GM19468 (cell line): ENCODE results near the gene RHOT2.
"Not testable (repeated sequence)": the region's sequence is repeated elsewhere in the genome, so short reads cannot be mapped to it uniquely, and the experiment has no call there.

Source experiments
- ATAC-seq: cut with Tn5 transposase; IDR thresholded peaks from one replicate; pipeline ENCODE4 v1.9.1; 2021; ENCODE audit warnings: mild to moderate bottlenecking, moderate library complexity, moderate number of reproducible peaks; ENCODE audit not compliant: unreplicated experiment; ENCODE audit errors: extremely low read depth

Gene RHOT2

DNA sequence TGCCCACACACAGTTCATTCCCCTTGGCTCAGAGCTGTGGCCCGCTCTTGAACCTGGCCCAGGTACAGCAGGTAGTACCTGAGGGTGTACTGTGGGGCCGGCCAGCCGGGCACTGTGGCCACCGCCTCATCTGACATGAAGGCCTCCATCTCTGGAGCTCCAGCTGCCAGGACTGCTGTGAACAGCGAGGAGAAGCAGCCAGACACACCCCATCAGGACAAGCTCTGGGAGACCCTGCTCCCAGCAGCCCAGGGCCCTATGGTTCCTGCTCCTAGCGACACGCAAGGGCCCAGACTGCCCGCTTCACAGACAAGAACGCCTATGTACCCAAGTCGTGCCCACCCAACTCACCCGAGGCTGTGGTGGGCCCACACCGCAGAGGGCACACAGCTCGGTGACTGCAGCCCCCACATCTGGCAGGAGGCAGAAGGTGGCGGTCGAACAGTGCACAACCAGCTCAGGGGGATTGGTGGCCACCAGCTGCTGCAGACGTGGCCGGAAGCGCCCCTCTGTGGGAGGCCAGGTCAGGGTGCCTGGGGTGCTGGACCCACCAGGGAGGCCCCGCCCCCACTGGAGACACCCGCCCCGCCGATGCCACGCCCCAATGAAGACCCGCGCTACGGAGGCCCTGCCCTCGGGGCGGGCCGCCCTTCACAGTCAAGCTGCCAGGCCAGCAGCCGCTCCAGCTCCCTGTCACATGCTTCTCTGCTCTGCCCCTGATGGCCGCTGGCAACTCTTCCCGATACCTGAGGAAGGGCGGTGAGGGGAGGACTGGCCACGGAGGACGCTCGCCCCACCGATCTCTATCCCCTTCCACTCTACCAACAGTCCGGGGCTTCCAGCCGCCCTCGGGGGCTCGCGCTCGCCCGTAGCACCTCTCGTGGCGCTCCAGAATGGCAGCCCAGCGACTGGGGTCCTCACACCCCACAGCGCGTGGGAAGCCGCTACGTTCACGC, 11.2 kb downstream of the RHOT2 start:
- ATAC-seq = no peak

- ATAC-seq = no peak
These were observed 12.1 kb downstream of the RHOT2 start, which contains the start of gene STUB1 for GRCh38 chr16:679814-680624. STUB1 (plus strand) TSS chr16:680410; CDS start chr16:680526, 116 bp downstream.

- no peak for ATAC-seq
These were observed 12.7 kb downstream of the RHOT2 start for GRCh38 chr16:680625-680945.

DNA sequence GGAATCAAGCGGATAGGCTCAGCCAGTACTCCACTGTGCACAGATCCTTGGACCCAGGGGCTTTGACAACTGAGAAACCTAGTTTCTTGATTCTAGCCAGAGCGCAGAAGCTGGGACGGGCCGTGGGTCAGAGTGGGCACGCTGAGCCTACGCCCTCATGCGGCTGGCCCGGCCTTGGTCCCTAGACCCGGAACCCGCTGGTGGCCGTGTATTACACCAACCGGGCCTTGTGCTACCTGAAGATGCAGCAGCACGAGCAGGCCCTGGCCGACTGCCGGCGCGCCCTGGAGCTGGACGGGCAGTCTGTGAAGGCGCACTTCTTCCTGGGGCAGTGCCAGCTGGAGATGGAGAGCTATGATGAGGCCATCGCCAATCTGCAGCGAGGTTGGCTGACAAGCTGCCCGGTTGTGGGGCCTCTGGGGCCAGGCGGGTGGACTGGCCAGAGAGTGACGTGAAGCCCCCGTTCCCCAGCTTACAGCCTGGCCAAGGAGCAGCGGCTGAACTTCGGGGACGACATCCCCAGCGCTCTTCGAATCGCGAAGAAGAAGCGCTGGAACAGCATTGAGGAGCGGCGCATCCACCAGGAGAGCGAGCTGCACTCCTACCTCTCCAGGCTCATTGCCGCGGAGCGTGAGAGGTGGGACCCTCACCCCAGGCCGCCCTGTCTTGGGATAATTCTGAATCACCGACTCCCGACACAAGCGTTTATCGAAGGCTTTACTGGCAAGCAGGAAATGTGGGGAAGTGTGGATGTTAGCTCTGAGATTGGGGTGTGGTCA, 13.2 kb downstream of the RHOT2 start:
- no peak for ATAC-seq

DNA sequence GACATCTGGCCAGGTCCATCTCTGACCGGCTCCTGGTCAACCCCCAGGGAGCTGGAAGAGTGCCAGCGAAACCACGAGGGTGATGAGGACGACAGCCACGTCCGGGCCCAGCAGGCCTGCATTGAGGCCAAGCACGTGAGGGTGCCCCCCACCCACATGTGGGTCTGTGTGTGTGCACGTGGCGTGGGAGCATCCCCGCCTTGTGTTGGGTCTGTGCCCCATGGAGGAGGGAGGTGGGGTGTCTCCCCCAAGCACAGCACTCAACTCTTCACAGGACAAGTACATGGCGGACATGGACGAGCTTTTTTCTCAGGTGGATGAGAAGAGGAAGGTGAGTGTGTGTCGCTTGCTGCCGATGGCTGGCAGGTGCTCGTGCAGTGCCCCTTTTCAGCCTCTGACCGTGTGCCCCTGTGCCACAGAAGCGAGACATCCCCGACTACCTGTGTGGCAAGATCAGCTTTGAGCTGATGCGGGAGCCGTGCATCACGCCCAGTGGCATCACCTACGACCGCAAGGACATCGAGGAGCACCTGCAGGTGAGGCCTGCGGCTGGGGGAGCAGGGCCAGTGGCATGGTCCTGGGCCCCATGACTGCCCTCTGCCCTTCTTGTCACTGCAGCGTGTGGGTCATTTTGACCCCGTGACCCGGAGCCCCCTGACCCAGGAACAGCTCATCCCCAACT, 14.0 kb downstream of the RHOT2 start:
- ATAC-seq = no peak

- ATAC-seq = no peak
These were observed 14.8 kb downstream of the RHOT2 start for GRCh38 chr16:682493-683395.

DNA sequence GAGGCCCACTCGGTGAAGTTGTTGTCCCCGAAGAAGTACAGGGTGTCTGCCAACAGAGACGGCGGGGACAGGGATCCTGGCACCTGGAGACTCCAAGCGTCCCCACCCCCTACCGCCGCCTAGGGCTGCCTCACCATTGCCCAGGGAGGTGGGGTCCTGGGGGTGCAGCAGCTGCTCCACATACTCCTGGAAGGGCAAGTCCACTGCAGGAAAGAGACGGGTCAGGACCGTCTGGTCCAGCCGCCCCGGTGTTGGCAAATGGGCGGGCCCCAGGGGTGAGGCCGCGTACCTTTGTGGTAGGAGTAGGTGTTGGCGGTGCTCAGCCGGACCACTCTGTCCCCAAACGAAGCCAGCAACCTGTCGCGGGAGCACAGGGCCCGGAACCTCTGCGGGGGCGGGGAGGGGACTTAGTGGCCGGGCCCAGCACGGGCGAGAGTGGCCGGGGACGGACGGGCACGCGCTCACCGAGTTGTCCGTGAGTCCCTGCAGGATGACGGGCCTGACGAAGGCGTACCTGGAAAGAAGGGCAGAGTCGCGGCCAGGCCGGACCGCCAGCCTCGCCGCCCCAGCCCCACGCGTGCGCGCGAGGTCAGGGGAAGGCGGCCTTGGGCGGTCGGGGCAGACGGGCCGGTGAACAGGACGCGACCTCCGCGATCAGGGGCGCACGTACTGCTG, 15.6 kb downstream of the RHOT2 start:
- no peak for ATAC-seq

- peak; percentile 62 for ATAC-seq
These were observed 16.3 kb downstream of the RHOT2 start, which contains the start of gene JMJD8 for GRCh38 chr16:684071-684794. JMJD8 (minus strand) TSS chr16:684334; CDS start chr16:684319, 15 bp downstream.

- ATAC-seq = no peak
These were observed 17.2 kb downstream of the RHOT2 start for GRCh38 chr16:684961-685696.

DNA sequence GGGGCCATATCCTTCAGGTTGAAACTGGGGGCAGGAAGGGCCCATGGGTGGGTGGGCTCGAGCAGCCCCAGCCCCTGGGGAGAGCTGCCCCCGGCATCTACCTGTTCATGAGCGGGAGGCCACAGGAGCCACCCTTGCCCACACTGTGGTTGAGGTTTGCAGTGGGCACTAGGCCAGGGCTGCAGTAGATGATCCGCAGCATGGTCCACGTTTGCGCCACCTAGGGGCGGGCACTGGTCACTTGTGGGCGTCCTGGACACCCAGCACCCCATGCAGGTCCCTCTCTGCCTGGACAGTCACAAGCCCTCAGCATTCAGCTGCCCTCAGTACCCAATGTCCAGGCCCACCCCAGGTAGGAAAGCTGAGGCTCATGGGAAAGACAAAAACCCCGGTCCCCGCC, 18.0 kb downstream of the RHOT2 start:
- no peak for ATAC-seq

DNA sequence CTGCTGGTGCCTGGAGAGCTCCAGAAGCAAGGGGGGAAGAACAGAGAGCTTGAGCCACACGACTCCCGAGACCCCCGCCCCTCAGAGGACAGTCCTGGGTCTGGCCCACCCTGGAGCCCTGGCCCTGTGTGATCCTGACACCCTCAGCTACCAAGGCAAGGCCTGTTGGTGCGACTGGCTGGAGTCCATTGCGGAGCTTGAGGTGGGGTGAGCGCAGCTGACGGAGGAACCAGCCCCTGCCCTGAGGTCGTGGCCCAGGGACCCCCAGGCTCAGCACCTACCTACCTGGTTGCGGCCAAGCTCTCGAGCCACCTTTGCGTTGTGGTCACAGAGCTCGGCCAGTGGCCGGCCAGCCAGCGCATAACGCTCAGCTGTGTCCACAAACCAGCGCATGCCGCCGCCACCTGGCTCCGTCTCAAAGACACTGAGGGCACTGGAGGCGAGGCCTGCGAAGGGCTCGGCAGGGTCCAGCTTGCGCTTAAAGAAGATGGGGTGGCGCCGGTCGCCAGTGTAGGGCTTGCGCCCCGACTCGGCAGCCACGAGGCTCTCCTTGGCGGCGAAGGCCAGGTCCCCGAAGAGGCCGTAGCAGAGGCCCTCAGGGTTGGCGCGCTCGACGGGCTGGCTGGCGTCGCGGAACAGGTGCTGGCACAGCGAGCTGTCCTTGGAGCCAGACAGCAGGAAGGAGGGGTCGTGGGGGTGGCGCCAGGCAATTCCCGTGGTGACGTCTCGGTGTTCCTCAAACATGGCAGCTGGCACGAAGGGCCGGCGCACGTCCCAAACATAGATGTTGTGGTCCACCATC, 18.7 kb downstream of the RHOT2 start:
- no peak for ATAC-seq

DNA sequence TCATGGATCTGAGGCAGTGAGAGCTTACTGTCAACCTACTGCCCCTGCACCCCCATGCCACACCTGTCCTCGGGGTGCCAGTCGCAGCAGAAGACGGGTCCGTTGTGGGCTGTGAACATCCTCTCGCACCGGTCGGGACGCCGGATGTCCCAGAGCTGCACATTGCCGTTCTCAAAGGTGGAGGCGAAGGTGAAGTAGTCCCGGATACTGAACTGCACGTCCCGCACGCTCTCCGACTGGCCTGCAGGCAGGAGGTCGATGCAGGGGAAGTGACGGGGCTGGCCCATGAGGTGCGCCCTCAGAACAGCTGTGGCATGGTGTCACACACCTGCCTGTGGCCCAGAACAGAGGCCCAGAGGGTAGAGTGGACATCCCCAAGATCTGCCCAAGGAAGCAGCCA, 19.6 kb downstream of the RHOT2 start:
- ATAC-seq = no peak

- ATAC-seq = no peak
These were observed 21.4 kb downstream of the RHOT2 start for GRCh38 chr16:689175-689897.

- not testable (repeated sequence) for ATAC-seq
These were observed 23.3 kb downstream of the RHOT2 start for GRCh38 chr16:691242-691641.

GRCh38 chr16:692356-693108, 24.6 kb downstream of the RHOT2 start:
- no peak for ATAC-seq
